H9 (cell line): ENCODE data around the gene RYR1. TPM values are rescaled to one million over a fixed set of nuclear protein-coding genes. Genes with fewer than 3 reads are reported as not detected.

Source experiments
- DNase-seq: peaks from one replicate; pipeline ENCODE4 v3.0.0-alpha.2; 2017
- H2AFZ ChIP-seq: one replicate; pipeline ENCODE4 v1.6.1; 2013; ENCODE audit warnings: mild to moderate bottlenecking, low read length, control low read depth, moderate library complexity
- H2AK5ac ChIP-seq: 2 replicates; pipeline ENCODE4 v1.6.1; 2013; ENCODE audit warnings: low read length, control low read depth, mixed read lengths; ENCODE audit not compliant: insufficient read length
- H2BK120ac ChIP-seq: one replicate; pipeline ENCODE4 v1.6.1; 2013; ENCODE audit warnings: low read depth, mild to moderate bottlenecking, low read length, control low read depth, inconsistent platforms; ENCODE audit not compliant: poor library complexity, severe bottlenecking
- H2BK12ac ChIP-seq: 2 replicates; pipeline ENCODE4 v1.6.1; 2013; ENCODE audit warnings: low read length, control low read depth, mixed read lengths, low read depth; ENCODE audit not compliant: insufficient read length
- H2BK15ac ChIP-seq: 2 replicates; pipeline ENCODE4 v1.6.1; 2013; ENCODE audit warnings: low read depth, low read length, control low read depth
- H2BK20ac ChIP-seq: one replicate; pipeline ENCODE4 v1.6.1; 2013; ENCODE audit warnings: low read depth, mild to moderate bottlenecking, low read length, control low read depth, inconsistent platforms; ENCODE audit not compliant: poor library complexity, severe bottlenecking
- H2BK5ac ChIP-seq: 2 replicates; pipeline ENCODE4 v1.6.1; 2013; ENCODE audit warnings: low read length, control low read depth, mixed read lengths; ENCODE audit not compliant: insufficient read length
- H3K14ac ChIP-seq: 2 replicates; pipeline ENCODE4 v1.6.1; 2013; ENCODE audit warnings: low read length, control low read depth; ENCODE audit not compliant: insufficient read depth
- H3K18ac ChIP-seq: 2 replicates; pipeline ENCODE4 v1.6.1; 2013; ENCODE audit warnings: low read depth, mild to moderate bottlenecking, mixed read lengths, low read length, control low read depth; ENCODE audit not compliant: insufficient read length
- H3K23ac ChIP-seq: 2 replicates; pipeline ENCODE4 v1.6.1; 2013; ENCODE audit warnings: low read length, control low read depth, mixed read lengths, low read depth; ENCODE audit not compliant: insufficient read length
- H3K23me2 ChIP-seq: 2 replicates; pipeline ENCODE4 v1.6.1; 2013; ENCODE audit warnings: low read depth, mild to moderate bottlenecking, mixed read lengths, low read length, control low read depth; ENCODE audit not compliant: insufficient read length, poor library complexity, severe bottlenecking
- H3K27ac ChIP-seq: 2 replicates; pipeline ENCODE4 v1.5.1; 2013; ENCODE audit warnings: low read length, control low read depth, mixed read lengths, low read depth; ENCODE audit not compliant: insufficient read length
- H3K27me3 ChIP-seq: 2 replicates; pipeline ENCODE4 v1.6.1; 2013; ENCODE audit warnings: low read length, control low read depth, inconsistent platforms; ENCODE audit not compliant: insufficient read depth
- H3K4ac ChIP-seq: 2 replicates; pipeline ENCODE4 v1.6.1; 2013; ENCODE audit warnings: low read depth, mild to moderate bottlenecking, control low read depth, inconsistent platforms, low read length, moderate library complexity
- H3K4me1 ChIP-seq: 2 replicates; pipeline ENCODE4 v1.6.1; 2013; ENCODE audit warnings: low read length, control low read depth, inconsistent platforms; ENCODE audit not compliant: insufficient read depth
- H3K4me2 ChIP-seq: 2 replicates; pipeline ENCODE4 v1.6.1; 2013; ENCODE audit warnings: low read length, control low read depth, mixed read lengths; ENCODE audit not compliant: insufficient read length, insufficient read depth
- H3K56ac ChIP-seq: 2 replicates; pipeline ENCODE4 v1.6.1; 2013; ENCODE audit warnings: low read depth, mild to moderate bottlenecking, mixed read lengths, low read length, control low read depth; ENCODE audit not compliant: insufficient read length
- H3K79me1 ChIP-seq: 2 replicates; pipeline ENCODE4 v1.6.1; 2013; ENCODE audit warnings: low read depth, mild to moderate bottlenecking, moderate library complexity, low read length, control low read depth, inconsistent platforms; ENCODE audit not compliant: insufficient read depth, poor library complexity, severe bottlenecking
- H3K79me2 ChIP-seq: 2 replicates; pipeline ENCODE4 v1.6.1; 2013; ENCODE audit warnings: low read length, control low read depth, inconsistent platforms; ENCODE audit not compliant: insufficient read depth
- H3K9ac ChIP-seq: 2 replicates; pipeline ENCODE4 v1.6.1; 2013; ENCODE audit warnings: low read length, control low read depth, mixed read lengths; ENCODE audit not compliant: insufficient read length; ENCODE audit errors: extremely low read depth
- H3K9me3 ChIP-seq: one replicate; pipeline ENCODE4 v1.6.1; 2013; ENCODE audit warnings: low read depth, low read length, inconsistent platforms; ENCODE audit not compliant: control insufficient read depth
- H3T11ph ChIP-seq: one replicate; pipeline ENCODE4 v1.6.1; 2013; ENCODE audit warnings: mild to moderate bottlenecking, low read length, control low read depth, inconsistent platforms
- H4K20me1 ChIP-seq: one replicate; pipeline ENCODE4 v1.6.1; 2013; ENCODE audit not compliant: control insufficient read depth, insufficient read length, insufficient read depth
- H4K5ac ChIP-seq: 2 replicates; pipeline ENCODE4 v1.6.1; 2013; ENCODE audit warnings: low read depth, mild to moderate bottlenecking, mixed read lengths, low read length, control low read depth; ENCODE audit not compliant: insufficient read length
- H4K8ac ChIP-seq: replicated peaks from 2 replicates; pipeline ENCODE4 v1.6.1; 2013; ENCODE audit warnings: low read length, control low read depth, mixed read lengths, low read depth; ENCODE audit not compliant: insufficient read length
- H4K91ac ChIP-seq: 2 replicates; pipeline ENCODE4 v1.6.1; 2013; ENCODE audit warnings: low read depth, mild to moderate bottlenecking, moderate library complexity, mixed read lengths, low read length, control low read depth; ENCODE audit not compliant: insufficient read length
- H3K27ac Mint-ChIP-seq, 3 experiments: 2 replicates in 2 of 3; 3 replicates in 1 of 3; pipeline ENCODE4 v1.8.0; 2020 to 2021; ENCODE audit warnings: mixed read lengths in 3 of 3, mild to moderate bottlenecking in 1 of 3, moderate library complexity in 1 of 3
- H3K27me3 Mint-ChIP-seq: 2 replicates; pipeline ENCODE4 v1.8.0; 2021; ENCODE audit warnings: low read depth, mild to moderate bottlenecking, moderate library complexity, mixed read lengths
- H3K36me3 Mint-ChIP-seq, 3 experiments: 2 replicates in 2 of 3; 3 replicates in 1 of 3; pipeline ENCODE4 v1.8.0; 2020 to 2021; ENCODE audit warnings: low read depth in 3 of 3, mixed read lengths in 3 of 3; ENCODE audit not compliant: insufficient read depth in 1 of 3
- H3K4me1 Mint-ChIP-seq, 2 experiments: 2 replicates each; pipeline ENCODE4 v1.8.0; 2020; ENCODE audit warnings: mixed read lengths in 2 of 2
- H3K4me3 Mint-ChIP-seq, 2 experiments: 2 replicates in 1 of 2; 3 replicates in 1 of 2; pipeline ENCODE4 v1.8.0; 2020 to 2021; ENCODE audit warnings: mild to moderate bottlenecking in 2 of 2, mixed read lengths in 2 of 2, moderate library complexity in 1 of 2
- H3K9me3 Mint-ChIP-seq, 2 experiments: 2 replicates in 1 of 2; 3 replicates in 1 of 2; pipeline ENCODE4 v1.8.0; 2020; ENCODE audit warnings: mild to moderate bottlenecking in 2 of 2, mixed read lengths in 2 of 2, moderate library complexity in 1 of 2
- CTCF ChIP-seq: fragments of 200-600 bp; sonication (generic); conservative IDR thresholded peaks from 3 replicates; pipeline ENCODE4 v1.8.0; 2021; ENCODE audit warnings: antibody characterized with exemption, mild to moderate bottlenecking
- WGBS: extraction: QIAGEN DNeasy Blood & Tissue Kit; methylation state at CpG from one replicate; pipeline ENCODE4 v1.1.7; 2013; ENCODE audit warnings: missing lambda C conversion rate, low lambda C conversion rate, mixed read lengths; ENCODE audit not compliant: insufficient read length; ENCODE audit errors: extremely low coverage; 5-methylcytosine and 5-hydroxymethylcytosine counted together
- total RNA-seq: library from RNA; stranded (reverse); gene quantifications from 2 replicates; pipeline ENCODE4 v1.2.1, GENCODE V29; 2021

Gene RYR1
- total RNA-seq, 1 experiment from 2014 or later: 8.9 TPM

GRCh38 chr19:38412961-38413360 lies 20.5 kb upstream of the RYR1 start:
- Histone ChIP-seq H4K91ac (no peak overlapping the region), H3K9me3 (no peaks in the 10 kb centered on the region), H4K5ac (no peak overlapping the region), H3K23ac (no peak overlapping the region), H2AFZ (no peak overlapping the region), H3K27me3 (no peaks in the 10 kb centered on the region), H3K18ac (no peak overlapping the region), H4K8ac (no peak overlapping the region), H3K79me1 (no peaks in the 10 kb centered on the region), H2BK20ac (no peak overlapping the region), H2BK12ac (no peak overlapping the region), H3K79me2 (no peaks in the 10 kb centered on the region), H3K27ac (no peak overlapping the region), H2BK120ac (no peak overlapping the region), H3K4me1 (no peaks in the 10 kb centered on the region), H3K56ac (no peak overlapping the region), H3K23me2 (peaks cover 8% of the 10 kb centered on the region), H3K14ac (no peak overlapping the region), H2AK5ac (no peak overlapping the region), H3K9ac (no peak overlapping the region), H3T11ph (no peak overlapping the region), H3K4ac (no peak overlapping the region), H2BK5ac (no peak overlapping the region), H2BK15ac (no peak overlapping the region), H4K20me1 (no peaks in the 10 kb centered on the region), H3K4me2 (no peak overlapping the region)
- Mint-ChIP-seq H3K9me3 (no peaks in the 10 kb centered on the region), H3K36me3 (peaks cover 2 to 5% (median 3%) of the 10 kb centered on the region in 3 experiments; a peak in 4 of 7 replicates), H3K4me1 (peaks cover 8 to 11% of the 10 kb centered on the region in 2 experiments), H3K4me3 (no peak overlapping the region), H3K27ac (no peak overlapping the region; a peak in 1 of 7 replicates), H3K27me3 (peaks cover 5% of the 10 kb centered on the region)
- no peak for TF ChIP-seq CTCF
- no CpG with 5 or more reads among the region's 11 CpGs for WGBS
- DNase-seq: no peak
